ENCODE data around the gene POLD2.

The POLD2 gene

GRCh38 chr7:44107961-44108767, 15.2 kb downstream of the POLD2 start:
- Histone ChIP-seq H3K79me2 (ENCODE audit: insufficient read depth, low read length) (no peaks in the 10 kb centered on the region), H3K4me2 (ENCODE audit: low read depth, low read length, poor library complexity, severe bottlenecking) (no peak overlapping the region), H3F3A (ENCODE audit: insufficient read depth) (no peaks in the 10 kb centered on the region), H4K20me1 (ENCODE audit: low read depth, low read length) (no peaks in the 10 kb centered on the region), H3K4me3 (ENCODE audit: insufficient read depth, low read length, poor library complexity, severe bottlenecking) (no peak overlapping the region), H3K36me3 (ENCODE audit: low read length) (no peaks in the 10 kb centered on the region), H3K9ac (ENCODE audit: low read length) (no peak overlapping the region), H3K27me3 (ENCODE audit: low read length) (no peaks in the 10 kb centered on the region), H3K27ac (ENCODE audit: low read depth, low read length) (no peak overlapping the region), H3K9me2 (replicated peaks; ENCODE audit: insufficient read depth, low read length) (no peaks in the 10 kb centered on the region), H3K9me3 (ENCODE audit: insufficient read depth, low read length) (no peaks in the 10 kb centered on the region), H2AFZ (ENCODE audit: low read depth, low read length, severe bottlenecking) (no peak overlapping the region)
- no peak for TF ChIP-seq EZH2phosphoT487 (conservative IDR thresholded peaks at IDR 0.05; ENCODE audit: low read length)
- TF ChIP-seq CTCF (IDR thresholded peaks at IDR 0.05; ENCODE audit: insufficient read depth, low read length, poor library complexity, severe bottlenecking), result no peak

GRCh38 chr7:44107116-44107960, 16.0 kb downstream of the POLD2 start:
- no peak overlapping the region for H3K4me3 ChIP-seq (ENCODE audit: insufficient read depth, low read length, poor library complexity, severe bottlenecking)
- H4K20me1 ChIP-seq (ENCODE audit: low read depth, low read length), result no peaks in the 10 kb centered on the region
- no peaks in the 10 kb centered on the region for H3K36me3 ChIP-seq (ENCODE audit: low read length)
- H3K9me2 ChIP-seq (replicated peaks; ENCODE audit: insufficient read depth, low read length), result no peaks in the 10 kb centered on the region
- H3F3A ChIP-seq (ENCODE audit: insufficient read depth), result no peaks in the 10 kb centered on the region
- no peaks in the 10 kb centered on the region for H3K9me3 ChIP-seq (ENCODE audit: insufficient read depth, low read length)
- no peaks in the 10 kb centered on the region for H3K27me3 ChIP-seq (ENCODE audit: low read length)
- no peak overlapping the region for H3K9ac ChIP-seq (ENCODE audit: low read length)
- H3K27ac ChIP-seq (ENCODE audit: low read depth, low read length), result no peak overlapping the region
- H3K4me2 ChIP-seq (ENCODE audit: low read depth, low read length, poor library complexity, severe bottlenecking), result no peak overlapping the region
- no peak overlapping the region for H2AFZ ChIP-seq (ENCODE audit: low read depth, low read length, severe bottlenecking)
- H3K79me2 ChIP-seq (ENCODE audit: insufficient read depth, low read length), result no peaks in the 10 kb centered on the region
- TF ChIP-seq CTCF (IDR thresholded peaks at IDR 0.05; ENCODE audit: insufficient read depth, low read length, poor library complexity, severe bottlenecking) (no peak), EZH2phosphoT487 (conservative IDR thresholded peaks at IDR 0.05; ENCODE audit: low read length) (no peak)

- Histone ChIP-seq H3K27ac (ENCODE audit: low read depth, low read length) (no peak overlapping the region), H3F3A (ENCODE audit: insufficient read depth) (no peaks in the 10 kb centered on the region), H3K4me3 (ENCODE audit: insufficient read depth, low read length, poor library complexity, severe bottlenecking) (no peak overlapping the region)
These were observed 16.9 kb downstream of the POLD2 start for GRCh38 chr7:44106311-44107065.

More at GRCh38 chr7:44106311-44107065, 16.9 kb downstream of the POLD2 start:
- no peaks in the 10 kb centered on the region for H3K9me3 ChIP-seq (ENCODE audit: insufficient read depth, low read length)
- H2AFZ ChIP-seq (ENCODE audit: low read depth, low read length, severe bottlenecking), result no peak overlapping the region
- no peak overlapping the region for H3K4me2 ChIP-seq (ENCODE audit: low read depth, low read length, poor library complexity, severe bottlenecking)
- no peak overlapping the region for H3K9ac ChIP-seq (ENCODE audit: low read length)
- no peaks in the 10 kb centered on the region for H4K20me1 ChIP-seq (ENCODE audit: low read depth, low read length)
- TF ChIP-seq EZH2phosphoT487 (conservative IDR thresholded peaks at IDR 0.05; ENCODE audit: low read length), result no peak
- no peak for TF ChIP-seq CTCF (IDR thresholded peaks at IDR 0.05; ENCODE audit: insufficient read depth, low read length, poor library complexity, severe bottlenecking)
- no peaks in the 10 kb centered on the region for H3K9me2 ChIP-seq (replicated peaks; ENCODE audit: insufficient read depth, low read length)
- no peaks in the 10 kb centered on the region for H3K36me3 ChIP-seq (ENCODE audit: low read length)
- H3K79me2 ChIP-seq (ENCODE audit: insufficient read depth, low read length), result no peaks in the 10 kb centered on the region
- no peaks in the 10 kb centered on the region for H3K27me3 ChIP-seq (ENCODE audit: low read length)

All from SU-DHL-6 (cell line).